ENCODE data around the gene ACAD10.

- TF ChIP-seq CTCF (IDR thresholded peaks at IDR 0.05; ENCODE audit: low read depth, low read length, missing input control) = no peak
- TF ChIP-seq MAX (IDR thresholded peaks at IDR 0.05) = no peak
- TF ChIP-seq TAF1 (conservative IDR thresholded peaks at IDR 0.05) = no peak
- no peak for TF ChIP-seq EGR1 (IDR thresholded peaks at IDR 0.05; ENCODE audit: low read depth in 2 of 2)
- no peak for TF ChIP-seq REST (IDR thresholded peaks at IDR 0.05)
- no peak for TF ChIP-seq RAD21 (IDR thresholded peaks at IDR 0.05)
- TF ChIP-seq SP1 (IDR thresholded peaks at IDR 0.05) = no peak
Measured at GRCh38 chr12:111806304-111806703, 120.5 kb downstream of the ACAD10 start.

All from liver (tissue), 3 donors.